ENCODE measurements around the gene NUCB2. TPM values are rescaled to one million over a fixed set of nuclear protein-coding genes. Genes with fewer than 3 reads are reported as not detected.

The NUCB2 gene
- total and polyA plus RNA-seq, 2 donors (not counting 1 experiment from before 2014, with no cell fraction given), result 164 to 176 TPM

DNA sequence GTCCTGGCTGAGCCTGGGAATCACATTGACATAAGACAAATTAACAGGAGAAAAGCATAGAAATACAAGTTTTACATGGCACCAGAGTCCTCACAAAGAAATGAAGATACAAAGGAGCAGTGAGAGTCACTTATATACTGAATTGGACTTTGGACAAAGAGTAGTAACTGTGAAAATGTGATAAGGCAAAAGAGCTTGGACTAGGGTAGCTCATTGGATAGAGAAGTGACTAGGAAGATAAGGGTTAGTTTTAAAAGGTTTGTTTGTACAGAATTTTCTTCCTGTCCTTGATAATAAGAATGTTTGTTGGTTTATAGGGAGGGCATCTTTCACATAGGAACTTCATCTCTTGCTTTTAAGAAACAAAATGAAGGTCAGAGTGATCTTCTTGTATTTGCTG is 17.9 kb upstream of the NUCB2 start:
- Histone ChIP-seq H3K9ac (ENCODE audit: insufficient read depth, low read length) (no peak overlapping the region), H3K4me2 (ENCODE audit: extremely low read depth, insufficient read depth, low read length) (no peak overlapping the region), H3K79me2 (ENCODE audit: control insufficient read depth, insufficient read depth, low read length) (no peaks in the 10 kb centered on the region), H3K9me3 (ENCODE audit: control insufficient read depth, insufficient read depth, low read depth, low read length) (no peaks in the 10 kb centered on the region), H2AFZ (ENCODE audit: low read length) (no peak overlapping the region), H3K27me3 (ENCODE audit: control insufficient read depth, insufficient read depth, low read length) (no peaks in the 10 kb centered on the region), H3K27ac (ENCODE audit: insufficient read depth, low read length) (no peak overlapping the region), H3K4me3 (replicated peaks in 1 of 4; ENCODE audit: control extremely low read depth in 1 of 4, insufficient read depth in 1 of 4, low read depth in 3 of 4, low read length in 4 of 4) (no peak overlapping the region), H3K36me3 (ENCODE audit: control insufficient read depth, insufficient read depth, low read length) (no peaks in the 10 kb centered on the region), H4K20me1 (ENCODE audit: control insufficient read depth, extremely low read depth, insufficient read depth, low read length) (no peaks in the 10 kb centered on the region), H3K4me1 (ENCODE audit: control insufficient read depth, extremely low read depth, insufficient read depth, low read length) (peaks cover 14% of the 10 kb centered on the region)
- DNase-seq (ENCODE audit: low read depth in 2 of 2), result no peak
- TF ChIP-seq, protein P1, sequence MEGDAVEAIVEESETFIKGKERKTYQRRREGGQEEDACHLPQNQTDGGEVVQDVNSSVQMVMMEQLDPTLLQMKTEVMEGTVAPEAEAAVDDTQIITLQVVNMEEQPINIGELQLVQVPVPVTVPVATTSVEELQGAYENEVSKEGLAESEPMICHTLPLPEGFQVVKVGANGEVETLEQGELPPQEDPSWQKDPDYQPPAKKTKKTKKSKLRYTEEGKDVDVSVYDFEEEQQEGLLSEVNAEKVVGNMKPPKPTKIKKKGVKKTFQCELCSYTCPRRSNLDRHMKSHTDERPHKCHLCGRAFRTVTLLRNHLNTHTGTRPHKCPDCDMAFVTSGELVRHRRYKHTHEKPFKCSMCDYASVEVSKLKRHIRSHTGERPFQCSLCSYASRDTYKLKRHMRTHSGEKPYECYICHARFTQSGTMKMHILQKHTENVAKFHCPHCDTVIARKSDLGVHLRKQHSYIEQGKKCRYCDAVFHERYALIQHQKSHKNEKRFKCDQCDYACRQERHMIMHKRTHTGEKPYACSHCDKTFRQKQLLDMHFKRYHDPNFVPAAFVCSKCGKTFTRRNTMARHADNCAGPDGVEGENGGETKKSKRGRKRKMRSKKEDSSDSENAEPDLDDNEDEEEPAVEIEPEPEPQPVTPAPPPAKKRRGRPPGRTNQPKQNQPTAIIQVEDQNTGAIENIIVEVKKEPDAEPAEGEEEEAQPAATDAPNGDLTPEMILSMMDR (conservative IDR thresholded peaks at IDR 0.05 in 1 of 2, IDR thresholded peaks at IDR 0.05 in 1 of 2; ENCODE audit: low read depth in 1 of 2, low read length in 2 of 2), result no peak
- no peak for TF ChIP-seq EZH2 (IDR thresholded peaks at IDR 0.05; ENCODE audit: low read length, missing control alignments)

DNA sequence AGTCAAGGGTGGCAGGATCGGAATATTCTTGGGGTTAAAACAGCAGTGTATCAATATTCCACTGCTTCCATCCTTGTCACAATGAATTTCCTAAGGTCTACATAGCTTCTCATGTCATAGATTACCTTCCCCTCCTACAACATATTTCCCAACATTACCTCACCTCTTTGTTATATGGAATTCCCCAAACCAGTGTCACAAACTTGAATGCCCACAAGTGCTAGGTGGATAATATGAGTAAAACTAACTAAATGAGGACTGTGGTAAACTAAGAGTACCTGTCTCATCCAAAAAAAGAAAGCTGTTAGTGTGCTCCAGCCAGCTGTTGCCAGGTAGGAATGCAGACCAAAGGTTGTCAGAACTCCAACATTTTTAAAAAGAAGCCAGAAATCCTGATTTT is 17.0 kb upstream of the NUCB2 start:
- Histone ChIP-seq H3K79me2 (ENCODE audit: control insufficient read depth, insufficient read depth, low read length) (no peaks in the 10 kb centered on the region), H3K4me2 (ENCODE audit: extremely low read depth, insufficient read depth, low read length) (no peak overlapping the region), H2AFZ (ENCODE audit: low read length) (no peak overlapping the region), H4K20me1 (ENCODE audit: control insufficient read depth, extremely low read depth, insufficient read depth, low read length) (no peaks in the 10 kb centered on the region), H3K4me3 (replicated peaks in 1 of 4; ENCODE audit: control extremely low read depth in 1 of 4, insufficient read depth in 1 of 4, low read depth in 3 of 4, low read length in 4 of 4) (no peak overlapping the region), H3K27me3 (ENCODE audit: control insufficient read depth, insufficient read depth, low read length) (no peaks in the 10 kb centered on the region), H3K9ac (ENCODE audit: insufficient read depth, low read length) (no peak overlapping the region), H3K4me1 (ENCODE audit: control insufficient read depth, extremely low read depth, insufficient read depth, low read length) (peaks cover 14% of the 10 kb centered on the region), H3K9me3 (ENCODE audit: control insufficient read depth, insufficient read depth, low read depth, low read length) (no peaks in the 10 kb centered on the region), H3K36me3 (ENCODE audit: control insufficient read depth, insufficient read depth, low read length) (no peaks in the 10 kb centered on the region), H3K27ac (ENCODE audit: insufficient read depth, low read length) (no peak overlapping the region)
- TF ChIP-seq, protein P1 (conservative IDR thresholded peaks at IDR 0.05 in 1 of 2, IDR thresholded peaks at IDR 0.05 in 1 of 2; ENCODE audit: low read depth in 1 of 2, low read length in 2 of 2), result no peak
- TF ChIP-seq EZH2 (IDR thresholded peaks at IDR 0.05; ENCODE audit: low read length, missing control alignments), result no peak
- DNase-seq (ENCODE audit: low read depth in 2 of 2), result peak in 1 of 2 donors; percentile 41

DNA sequence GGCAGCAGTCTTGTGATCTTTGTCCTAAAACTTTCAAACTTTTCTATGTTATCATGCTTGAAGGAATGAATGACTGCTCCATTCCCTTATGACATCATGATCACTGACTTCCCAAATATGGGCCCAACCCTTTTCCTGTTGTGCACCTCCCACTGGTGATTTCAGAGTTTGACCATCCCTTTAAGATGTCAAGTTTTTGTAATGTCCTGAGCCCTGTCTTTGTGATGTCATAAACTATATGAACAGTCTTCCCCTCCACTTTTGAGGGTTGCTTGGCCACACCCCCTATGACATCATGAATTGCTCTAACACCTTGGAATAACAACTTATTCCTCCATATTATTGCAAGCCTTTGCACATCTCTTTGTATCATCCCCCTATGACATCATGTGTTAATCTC is 16.5 kb upstream of the NUCB2 start:
- Histone ChIP-seq H3K27me3 (ENCODE audit: control insufficient read depth, insufficient read depth, low read length) (no peaks in the 10 kb centered on the region), H3K9me3 (ENCODE audit: control insufficient read depth, insufficient read depth, low read depth, low read length) (no peaks in the 10 kb centered on the region), H3K27ac (ENCODE audit: insufficient read depth, low read length) (no peak overlapping the region), H2AFZ (ENCODE audit: low read length) (no peak overlapping the region), H3K4me2 (ENCODE audit: extremely low read depth, insufficient read depth, low read length) (no peak overlapping the region), H3K79me2 (ENCODE audit: control insufficient read depth, insufficient read depth, low read length) (no peaks in the 10 kb centered on the region), H3K36me3 (ENCODE audit: control insufficient read depth, insufficient read depth, low read length) (no peaks in the 10 kb centered on the region), H3K4me1 (ENCODE audit: control insufficient read depth, extremely low read depth, insufficient read depth, low read length) (peaks cover 14% of the 10 kb centered on the region), H4K20me1 (ENCODE audit: control insufficient read depth, extremely low read depth, insufficient read depth, low read length) (no peaks in the 10 kb centered on the region), H3K4me3 (replicated peaks in 1 of 4; ENCODE audit: control extremely low read depth in 1 of 4, insufficient read depth in 1 of 4, low read depth in 3 of 4, low read length in 4 of 4) (no peak overlapping the region), H3K9ac (ENCODE audit: insufficient read depth, low read length) (no peak overlapping the region)
- no peak for TF ChIP-seq EZH2 (IDR thresholded peaks at IDR 0.05; ENCODE audit: low read length, missing control alignments)
- TF ChIP-seq, protein P1 (conservative IDR thresholded peaks at IDR 0.05 in 1 of 2, IDR thresholded peaks at IDR 0.05 in 1 of 2; ENCODE audit: low read depth in 1 of 2, low read length in 2 of 2), result no peak
- DNase-seq (ENCODE audit: low read depth in 2 of 2), result peak in 1 of 2 donors; percentile 17
